Esophagus muscularis mucosa (tissue), 4 donors: ENCODE measurements around the gene CDKN2B-AS1. TPM values are rescaled to one million over a fixed set of nuclear protein-coding genes. Genes with fewer than 3 reads are reported as not detected.

Experiments
- DNase-seq: peaks from one replicate; pipeline ENCODE4 v3.0.0-alpha.2; 2017; ENCODE audit errors: extremely low spot score
- H3K27ac ChIP-seq, 4 donors: fragments of 200-600 bp; sonication (generic); replicated peaks in 1 of 4; 1 replicate in 3 of 4; 2 replicates in 1 of 4; pipeline ENCODE4 v1.5.1; 2016 to 2019; ENCODE audit warnings: mild to moderate bottlenecking in 1 of 4
- H3K27me3 ChIP-seq, 4 donors: fragments of 200-600 bp; sonication (generic); one replicate each; pipeline versions ENCODE4 v1.5.1 to v1.6.0; 2016 to 2019
- H3K36me3 ChIP-seq, 4 donors: fragments of 200-600 bp; sonication (generic); one replicate each; pipeline ENCODE4 v1.5.1; 2016 to 2019
- H3K4me1 ChIP-seq, 4 donors: fragments of 200-600 bp; sonication (generic); one replicate each; pipeline ENCODE4 v1.5.1; 2016 to 2019
- H3K4me3 ChIP-seq, 4 donors: fragments of 200-600 bp; sonication (generic); 1 replicate in 2 of 4; 2 replicates in 2 of 4; pipeline ENCODE4 v1.5.1; 2016 to 2019; ENCODE audit warnings: mild to moderate bottlenecking in 4 of 4, moderate library complexity in 1 of 4
- H3K9me3 ChIP-seq, 4 donors: fragments of 200-600 bp; sonication (generic); 1 replicate in 3 of 4; 2 replicates in 1 of 4; pipeline ENCODE4 v1.5.1; 2016 to 2019
- EP300 ChIP-seq: sonication (generic); formaldehyde crosslinking; IDR thresholded peaks from one replicate; pipeline ENCODE4 v1.6.1; 2017; ENCODE audit warnings: antibody characterized with exemption
- POLR2A ChIP-seq: fragments of 450-650 bp; IDR thresholded peaks from one replicate; pipeline ENCODE4 v1.6.1; 2017; ENCODE audit warnings: antibody characterized with exemption, moderate library complexity, mild to moderate bottlenecking, low read depth
- POLR2AphosphoS5 ChIP-seq, 2 donors: sonication (generic); formaldehyde crosslinking; IDR thresholded peaks; one replicate each; pipeline ENCODE4 v1.6.1; 2017; ENCODE audit warnings: antibody characterized with exemption in 2 of 2
- WGBS: methylation state at CpG from one replicate; pipeline ENCODE4 v1.1.5; 2018; 5-methylcytosine and 5-hydroxymethylcytosine counted together
- intact Hi-C: fragments of 100-400 bp; cut with DNase I; formaldehyde crosslinking; loops from one replicate; pipeline ENCODE4 v1.15.1; 2023
- total RNA-seq, 4 donors: library from RNA; depleted of rRNA; stranded (reverse); fragments of >200 nt; gene quantifications; one replicate each; pipeline versions ENCODE4 v1.1.0 to v1.2.1, GENCODE V29; 2016
- TF ChIP-seq, protein P1 (sequence below), 3 experiments: fragments of 200-600 bp in 2 of 3; fragments of 450-650 bp in 1 of 3; sonication (generic) in 2 of 3; IDR thresholded peaks; one replicate each; pipeline ENCODE4 v1.5.1; 2017 to 2019; ENCODE audit warnings: antibody characterized with exemption in 3 of 3, mild to moderate bottlenecking in 2 of 3, moderate library complexity in 1 of 3

The CDKN2B-AS1 gene
- total RNA-seq, 4 donors from 2014 or later, result 0.52 to 1.3 (median 0.85) TPM

DNA sequence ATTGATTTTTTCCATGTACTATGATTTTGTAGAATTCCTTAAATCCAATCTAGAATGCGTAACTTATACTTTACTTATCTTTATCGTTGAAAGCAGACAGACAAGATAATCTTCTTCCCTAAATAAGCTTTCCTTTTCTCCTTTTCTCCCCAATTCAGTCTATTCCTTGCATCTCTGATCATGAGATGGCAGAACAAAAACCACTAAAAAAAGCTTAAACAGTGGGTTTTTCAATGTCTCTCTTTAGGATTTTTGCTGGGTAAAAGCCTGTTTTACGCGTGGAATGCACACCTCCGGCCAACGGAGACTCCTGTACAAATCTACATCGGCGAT is 13.8 kb downstream of the CDKN2B-AS1 start:
- no peak for DNase-seq

DNA sequence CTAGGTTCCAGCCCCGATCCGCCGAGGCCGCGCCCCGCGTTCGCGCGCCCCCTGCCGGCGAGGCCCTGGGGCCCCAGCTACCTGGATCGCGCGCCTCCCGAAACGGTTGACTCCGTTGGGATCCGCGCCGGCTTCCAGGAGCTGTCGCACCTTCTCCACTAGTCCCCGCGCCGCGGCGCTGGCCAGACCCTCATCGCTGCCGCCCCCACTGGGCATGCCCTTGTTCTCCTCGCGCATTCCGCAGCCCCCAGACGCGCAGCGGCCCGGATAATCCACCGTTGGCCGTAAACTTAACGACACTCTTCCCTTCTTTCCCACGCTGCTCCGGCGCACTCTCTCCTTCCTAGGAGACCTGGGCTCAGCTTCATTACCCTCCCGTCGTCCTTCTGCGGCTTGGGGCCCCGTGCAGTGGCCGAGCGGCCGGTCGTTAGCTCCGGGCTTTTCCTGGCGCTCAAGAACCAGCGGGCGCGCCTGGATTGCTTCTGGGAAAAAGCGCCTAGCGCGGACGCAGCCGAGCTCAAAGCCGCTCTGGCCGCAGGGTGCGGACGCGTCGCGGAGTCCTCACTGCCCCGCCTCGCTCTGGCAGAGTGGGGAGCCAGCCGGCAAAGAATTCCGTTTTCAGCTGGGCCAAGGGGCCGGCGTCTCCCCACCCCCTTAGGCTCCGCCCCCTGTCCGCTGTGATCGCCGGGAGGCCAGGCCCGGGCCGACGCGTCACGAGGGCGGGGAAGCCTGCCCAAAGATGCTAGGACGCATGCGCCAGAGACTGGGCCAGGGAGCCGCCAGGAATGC is 14.3 kb downstream of the CDKN2B-AS1 start, which contains the start of gene CDKN2B:
Gene CDKN2B (minus strand): TSS at position 589 of the 789 bp plus-strand sequence. CDS start 352 bp downstream, at position 237.
- Histone ChIP-seq H3K4me3 (peak within 1 kb of the TSS; percentile 70 to 77 (median 73)), H3K27ac (peak within 1 kb of the TSS; percentile 84 to 94 (median 91)), H3K27me3 (peaks cover 0 to 33% (median 2%) of the 10 kb centered on the region in 4 donors), H3K4me1 (peaks cover 12 to 33% (median 19%) of the 10 kb centered on the region in 4 donors), H3K36me3 (no peaks in the 10 kb centered on the region), H3K9me3 (no peaks in the 10 kb centered on the region)
- DNase-seq, result peak; percentile 96
- WGBS, result under 1% methylated on average over 30 of the region's 86 CpGs
- intact Hi-C loops, result loop anchor here (2.0 to 10.0 kb wide), 3 partner anchors 14 to 226 kb away; partner anchors contain the start of genes CDKN2A and CDKN2B-AS1
- TF ChIP-seq POLR2A (peak; percentile 38), POLR2AphosphoS5 (IDR thresholded peaks at IDR 0.05) (peak; percentile 93 to 96), EP300 (no peak)
- TF ChIP-seq, protein P1, sequence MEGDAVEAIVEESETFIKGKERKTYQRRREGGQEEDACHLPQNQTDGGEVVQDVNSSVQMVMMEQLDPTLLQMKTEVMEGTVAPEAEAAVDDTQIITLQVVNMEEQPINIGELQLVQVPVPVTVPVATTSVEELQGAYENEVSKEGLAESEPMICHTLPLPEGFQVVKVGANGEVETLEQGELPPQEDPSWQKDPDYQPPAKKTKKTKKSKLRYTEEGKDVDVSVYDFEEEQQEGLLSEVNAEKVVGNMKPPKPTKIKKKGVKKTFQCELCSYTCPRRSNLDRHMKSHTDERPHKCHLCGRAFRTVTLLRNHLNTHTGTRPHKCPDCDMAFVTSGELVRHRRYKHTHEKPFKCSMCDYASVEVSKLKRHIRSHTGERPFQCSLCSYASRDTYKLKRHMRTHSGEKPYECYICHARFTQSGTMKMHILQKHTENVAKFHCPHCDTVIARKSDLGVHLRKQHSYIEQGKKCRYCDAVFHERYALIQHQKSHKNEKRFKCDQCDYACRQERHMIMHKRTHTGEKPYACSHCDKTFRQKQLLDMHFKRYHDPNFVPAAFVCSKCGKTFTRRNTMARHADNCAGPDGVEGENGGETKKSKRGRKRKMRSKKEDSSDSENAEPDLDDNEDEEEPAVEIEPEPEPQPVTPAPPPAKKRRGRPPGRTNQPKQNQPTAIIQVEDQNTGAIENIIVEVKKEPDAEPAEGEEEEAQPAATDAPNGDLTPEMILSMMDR (IDR thresholded peaks at IDR 0.05), result peak; percentile 78 to 91 (median 90)

More for the DNA sequence above, 13.8 kb downstream of the CDKN2B-AS1 start:
- no peak for TF ChIP-seq POLR2A
- no peak for TF ChIP-seq POLR2AphosphoS5 (IDR thresholded peaks at IDR 0.05)
- TF ChIP-seq, protein P1 (IDR thresholded peaks at IDR 0.05), result no peak
- TF ChIP-seq EP300, result no peak
- Histone ChIP-seq H3K36me3 (no peaks in the 10 kb centered on the region), H3K27ac (peak overlapping the region; percentile 84 to 94 (median 91)), H3K27me3 (peaks cover 0 to 38% (median 2%) of the 10 kb centered on the region in 4 donors), H3K9me3 (no peaks in the 10 kb centered on the region), H3K4me1 (peaks cover 12 to 33% (median 19%) of the 10 kb centered on the region in 4 donors), H3K4me3 (peak overlapping the region; percentile 70 to 77 (median 73))
- intact Hi-C loops, result loop anchor here (2.0 to 10.0 kb wide), 3 partner anchors 14 to 226 kb away; partner anchors contain the start of genes CDKN2A and CDKN2B-AS1
- 9% methylated on average over 8 of the region's 8 CpGs for WGBS

DNA sequence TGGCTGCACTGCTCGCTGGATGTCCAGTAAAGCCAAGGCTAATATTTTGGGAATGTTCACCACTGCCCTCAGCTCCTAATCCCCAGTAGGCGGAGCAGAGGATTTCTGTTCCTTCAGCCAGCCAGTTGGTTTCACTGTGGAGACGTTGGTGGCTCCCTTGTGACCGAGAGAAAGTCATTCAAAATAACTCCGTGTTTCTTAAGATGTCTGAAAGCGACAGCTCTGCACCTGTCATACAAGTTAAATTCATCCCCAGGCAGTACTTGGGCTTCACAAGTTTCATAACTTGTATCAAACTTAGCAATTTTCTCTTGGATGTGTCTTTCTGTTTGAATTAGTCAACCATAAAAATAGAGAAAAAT is 14.9 kb downstream of the CDKN2B-AS1 start:
- peak overlapping the region; percentile 70 to 77 (median 73) for H3K4me3 ChIP-seq

DNA sequence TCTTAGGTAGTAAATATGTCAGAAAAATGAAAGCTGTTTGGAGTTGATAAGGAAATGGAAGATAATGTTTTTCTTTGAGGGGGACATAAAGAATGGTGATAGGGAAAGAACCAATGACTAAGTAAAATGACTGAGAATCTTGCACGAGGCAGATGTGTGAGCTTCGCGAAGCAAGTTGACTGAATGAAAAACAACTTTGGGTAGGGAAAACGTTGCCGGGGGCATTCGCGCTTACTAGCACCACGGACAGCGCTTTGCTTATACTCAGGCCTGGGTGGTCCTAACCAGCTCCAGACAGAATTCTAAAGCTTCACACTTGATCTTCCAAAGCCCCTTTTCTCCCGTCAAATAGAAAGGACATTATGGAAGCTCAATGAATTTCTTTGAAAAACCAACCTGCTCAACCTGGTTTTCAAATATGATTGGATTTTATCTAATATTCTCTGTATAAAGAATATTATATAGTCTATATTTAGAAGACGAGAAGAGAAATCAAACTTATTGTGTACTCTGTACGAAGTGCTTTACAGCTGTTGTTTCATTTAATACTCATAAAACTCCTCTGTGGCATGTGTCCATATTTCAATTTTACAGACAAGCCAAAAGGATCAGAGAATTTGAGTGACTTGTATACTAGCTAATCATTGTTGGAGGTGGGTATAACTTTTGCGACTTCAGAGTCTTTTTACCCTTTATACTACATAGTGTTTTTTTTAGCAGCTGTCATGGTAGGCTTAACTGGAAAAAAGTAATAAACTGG is 16.5 kb downstream of the CDKN2B-AS1 start:
- 21% methylated on average over 13 of the region's 13 CpGs for WGBS
- TF ChIP-seq, protein P1 (IDR thresholded peaks at IDR 0.05), result no peak
- no peak for TF ChIP-seq POLR2AphosphoS5 (IDR thresholded peaks at IDR 0.05)
- no peak for TF ChIP-seq POLR2A
- no peak for TF ChIP-seq EP300
- intact Hi-C loops, result no loop called here

More for the DNA sequence above, 14.9 kb downstream of the CDKN2B-AS1 start:
- DNase-seq, result no peak
- H3K27me3 ChIP-seq, result peaks cover 0 to 28% (median 2%) of the 10 kb centered on the region in 4 donors
- H3K36me3 ChIP-seq, result no peaks in the 10 kb centered on the region
- TF ChIP-seq POLR2A, result no peak
- TF ChIP-seq, protein P1 (IDR thresholded peaks at IDR 0.05), result peak in 1 of 3 experiments; percentile 44
- H3K9me3 ChIP-seq, result no peaks in the 10 kb centered on the region
- intact Hi-C loops, result loop anchor here (2.0 to 10.0 kb wide), 3 partner anchors 15 to 225 kb away; partner anchors contain the start of genes CDKN2A and CDKN2B-AS1
- peaks cover 12 to 33% (median 19%) of the 10 kb centered on the region in 4 donors for H3K4me1 ChIP-seq
- WGBS, result 14% methylated on average over 5 of the region's 6 CpGs
- peak overlapping the region; percentile 84 to 94 (median 91) for H3K27ac ChIP-seq

More for the DNA sequence above, 16.5 kb downstream of the CDKN2B-AS1 start:
- Histone ChIP-seq H3K4me3 (no peak overlapping the region), H3K4me1 (peaks cover 12 to 27% (median 17%) of the 10 kb centered on the region in 4 donors), H3K36me3 (no peaks in the 10 kb centered on the region), H3K27ac (no peak overlapping the region), H3K27me3 (peaks cover 0 to 12% (median 0%) of the 10 kb centered on the region in 4 donors), H3K9me3 (no peaks in the 10 kb centered on the region)
- DNase-seq, result no peak
